Measurements from ENCODE around the gene CTR9. TPM values are rescaled to one million over a fixed set of nuclear protein-coding genes. Genes with fewer than 3 reads are reported as not detected.
A peak's percentile ranks its signal among the peaks of the same experiment; 100 is the strongest.

The CTR9 gene
- total and polyA plus RNA-seq, 9 of the 15 experiments (the other 6 are each of a cell fraction or from before 2014, with no cell fraction given) = 25.4 to 79.3 (median 47.3) TPM

DNA sequence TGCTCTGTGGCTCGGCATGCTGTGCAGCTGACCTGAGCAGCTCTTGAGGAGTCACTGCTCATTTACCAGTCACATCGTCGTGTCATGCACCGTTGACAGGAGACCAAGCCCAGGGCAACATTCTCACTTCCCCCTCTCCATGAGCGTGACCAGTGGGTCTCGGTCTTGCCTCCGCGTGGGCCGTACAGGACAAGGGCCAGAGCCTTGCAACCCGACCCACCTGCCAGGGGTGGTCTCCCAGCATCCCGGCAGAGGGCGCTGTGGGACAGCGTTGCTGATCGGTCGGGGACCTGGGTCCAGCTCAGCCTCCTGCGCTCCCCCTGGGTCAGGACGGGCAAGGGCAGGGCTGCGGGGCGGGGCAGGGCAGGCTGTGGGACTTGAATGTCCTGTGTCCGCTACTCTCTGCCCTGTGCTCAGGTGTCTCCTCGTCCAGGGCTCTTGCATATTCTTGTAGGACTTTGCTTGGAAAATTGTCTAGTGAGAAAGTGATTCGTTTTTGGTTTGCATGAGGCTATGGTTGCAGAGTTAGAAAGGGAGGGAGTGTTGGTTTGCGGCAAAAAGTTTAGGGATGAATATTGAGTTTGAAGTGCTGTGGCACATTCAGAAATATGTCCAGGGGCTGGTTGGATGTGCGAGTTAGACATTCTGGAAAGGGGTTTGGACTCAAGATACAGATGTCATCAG lies 41.5 kb downstream of the CTR9 start (continued):
- TF ChIP-seq RCOR1 (IDR thresholded peaks at IDR 0.05; ENCODE audit: borderline replicate concordance in 1 of 2, low read depth in 2 of 2, low read length in 2 of 2) = peak in 1 of 2 experiments; percentile 87; a peak in 2 of 4 replicates
- TF ChIP-seq SP1 (CRISPR knock-in tag; IDR thresholded peaks at IDR 0.05) = peak; percentile 63; the same call in 1 of the 2 replicates
- TF ChIP-seq CC2D1A (IDR thresholded peaks at IDR 0.05) = peak; percentile 56; the same call in 1 of the 2 replicates
- TF ChIP-seq STAG1 (CRISPR knock-in tag; IDR thresholded peaks at IDR 0.05; ENCODE audit: borderline replicate concordance) = peak; percentile 98
- TF ChIP-seq, protein P1, sequence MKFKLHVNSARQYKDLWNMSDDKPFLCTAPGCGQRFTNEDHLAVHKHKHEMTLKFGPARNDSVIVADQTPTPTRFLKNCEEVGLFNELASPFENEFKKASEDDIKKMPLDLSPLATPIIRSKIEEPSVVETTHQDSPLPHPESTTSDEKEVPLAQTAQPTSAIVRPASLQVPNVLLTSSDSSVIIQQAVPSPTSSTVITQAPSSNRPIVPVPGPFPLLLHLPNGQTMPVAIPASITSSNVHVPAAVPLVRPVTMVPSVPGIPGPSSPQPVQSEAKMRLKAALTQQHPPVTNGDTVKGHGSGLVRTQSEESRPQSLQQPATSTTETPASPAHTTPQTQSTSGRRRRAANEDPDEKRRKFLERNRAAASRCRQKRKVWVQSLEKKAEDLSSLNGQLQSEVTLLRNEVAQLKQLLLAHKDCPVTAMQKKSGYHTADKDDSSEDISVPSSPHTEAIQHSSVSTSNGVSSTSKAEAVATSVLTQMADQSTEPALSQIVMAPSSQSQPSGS (CRISPR knock-in tag; IDR thresholded peaks at IDR 0.05) = no peak
- TF ChIP-seq, protein P2, sequence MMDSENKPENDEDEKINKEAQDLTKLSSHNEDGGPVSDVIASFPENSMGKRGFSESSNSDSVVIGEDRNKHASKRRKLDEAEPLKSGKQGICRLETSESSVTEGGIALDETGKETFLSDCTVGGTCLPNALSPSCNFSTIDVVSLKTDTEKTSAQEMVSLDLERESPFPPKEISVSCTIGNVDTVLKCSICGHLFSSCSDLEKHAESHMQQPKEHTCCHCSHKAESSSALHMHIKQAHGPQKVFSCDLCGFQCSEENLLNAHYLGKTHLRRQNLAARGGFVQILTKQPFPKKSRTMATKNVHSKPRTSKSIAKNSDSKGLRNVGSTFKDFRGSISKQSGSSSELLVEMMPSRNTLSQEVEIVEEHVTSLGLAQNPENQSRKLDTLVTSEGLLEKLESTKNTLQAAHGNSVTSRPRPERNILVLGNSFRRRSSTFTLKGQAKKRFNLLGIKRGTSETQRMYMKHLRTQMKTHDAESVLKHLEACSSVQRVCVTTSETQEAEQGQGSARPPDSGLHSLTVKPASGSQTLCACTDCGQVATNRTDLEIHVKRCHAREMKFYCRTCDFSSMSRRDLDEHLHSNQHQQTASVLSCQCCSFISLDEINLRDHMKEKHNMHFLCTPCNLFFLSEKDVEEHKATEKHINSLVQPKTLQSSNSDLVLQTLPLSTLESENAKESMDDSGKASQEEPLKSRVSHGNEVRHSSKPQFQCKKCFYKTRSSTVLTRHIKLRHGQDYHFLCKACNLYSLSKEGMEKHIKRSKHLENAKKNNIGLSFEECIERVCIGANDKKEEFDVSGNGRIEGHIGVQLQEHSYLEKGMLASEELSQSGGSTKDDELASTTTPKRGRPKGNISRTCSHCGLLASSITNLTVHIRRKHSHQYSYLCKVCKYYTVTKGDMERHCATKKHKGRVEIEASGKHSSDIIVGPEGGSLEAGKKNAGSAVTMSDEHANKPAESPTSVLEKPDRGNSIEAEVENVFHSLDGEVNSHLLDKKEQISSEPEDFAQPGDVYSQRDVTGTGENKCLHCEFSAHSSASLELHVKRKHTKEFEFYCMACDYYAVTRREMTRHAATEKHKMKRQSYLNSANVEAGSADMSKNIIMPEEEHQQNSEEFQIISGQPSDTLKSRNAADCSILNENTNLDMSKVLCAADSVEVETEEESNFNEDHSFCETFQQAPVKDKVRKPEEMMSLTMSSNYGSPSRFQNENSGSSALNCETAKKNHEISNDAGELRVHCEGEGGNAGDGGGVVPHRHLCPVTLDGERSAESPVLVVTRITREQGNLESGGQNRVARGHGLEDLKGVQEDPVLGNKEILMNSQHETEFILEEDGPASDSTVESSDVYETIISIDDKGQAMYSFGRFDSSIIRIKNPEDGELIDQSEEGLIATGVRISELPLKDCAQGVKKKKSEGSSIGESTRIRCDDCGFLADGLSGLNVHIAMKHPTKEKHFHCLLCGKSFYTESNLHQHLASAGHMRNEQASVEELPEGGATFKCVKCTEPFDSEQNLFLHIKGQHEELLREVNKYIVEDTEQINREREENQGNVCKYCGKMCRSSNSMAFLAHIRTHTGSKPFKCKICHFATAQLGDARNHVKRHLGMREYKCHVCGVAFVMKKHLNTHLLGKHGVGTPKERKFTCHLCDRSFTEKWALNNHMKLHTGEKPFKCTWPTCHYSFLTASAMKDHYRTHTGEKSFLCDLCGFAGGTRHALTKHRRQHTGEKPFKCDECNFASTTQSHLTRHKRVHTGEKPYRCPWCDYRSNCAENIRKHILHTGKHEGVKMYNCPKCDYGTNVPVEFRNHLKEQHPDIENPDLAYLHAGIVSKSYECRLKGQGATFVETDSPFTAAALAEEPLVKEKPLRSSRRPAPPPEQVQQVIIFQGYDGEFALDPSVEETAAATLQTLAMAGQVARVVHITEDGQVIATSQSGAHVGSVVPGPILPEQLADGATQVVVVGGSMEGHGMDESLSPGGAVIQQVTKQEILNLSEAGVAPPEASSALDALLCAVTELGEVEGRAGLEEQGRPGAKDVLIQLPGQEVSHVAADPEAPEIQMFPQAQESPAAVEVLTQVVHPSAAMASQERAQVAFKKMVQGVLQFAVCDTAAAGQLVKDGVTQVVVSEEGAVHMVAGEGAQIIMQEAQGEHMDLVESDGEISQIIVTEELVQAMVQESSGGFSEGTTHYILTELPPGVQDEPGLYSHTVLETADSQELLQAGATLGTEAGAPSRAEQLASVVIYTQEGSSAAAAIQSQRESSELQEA (IDR thresholded peaks at IDR 0.05; ENCODE audit: low read depth) = no peak
- 0 out of 2 replicates have a peak, but pooled peaks have one; percentile 52 for TF ChIP-seq XRCC5 (IDR thresholded peaks at IDR 0.05; ENCODE audit: low read depth, low read length)
- peak; percentile 98 for TF ChIP-seq SMC3 (conservative IDR thresholded peaks at IDR 0.05; ENCODE audit: insufficient read depth, low read depth, low read length)
- TF ChIP-seq ZNF707 (CRISPR knock-in tag; conservative IDR thresholded peaks at IDR 0.05) = no peak
- TF ChIP-seq PHF8 (IDR thresholded peaks at IDR 0.05; ENCODE audit: borderline replicate concordance, low read length) = no peak
- TF ChIP-seq NRF1 (conservative IDR thresholded peaks at IDR 0.05 in 1 of 2, IDR thresholded peaks at IDR 0.05 in 1 of 2) = peak; percentile 29 to 31; a peak in 2 of 4 replicates
- TF ChIP-seq ZNF146 (CRISPR knock-in tag; IDR thresholded peaks at IDR 0.05; ENCODE audit: unreplicated experiment) = no peak
- TF ChIP-seq TCF7 (IDR thresholded peaks at IDR 0.05; ENCODE audit: borderline replicate concordance) = no peak; the same call in 1 of the 2 replicates
- TF ChIP-seq ZNF589 (CRISPR knock-in tag; IDR thresholded peaks at IDR 0.05; ENCODE audit: low read depth) = no peak
- TF ChIP-seq MECOM (CRISPR knock-in tag; IDR thresholded peaks at IDR 0.05) = no peak
- peak; percentile 48; the same call in 1 of the 2 replicates for TF ChIP-seq ESRRA (IDR thresholded peaks at IDR 0.05; ENCODE audit: borderline replicate concordance, low read depth)
- TF ChIP-seq, protein P3, sequence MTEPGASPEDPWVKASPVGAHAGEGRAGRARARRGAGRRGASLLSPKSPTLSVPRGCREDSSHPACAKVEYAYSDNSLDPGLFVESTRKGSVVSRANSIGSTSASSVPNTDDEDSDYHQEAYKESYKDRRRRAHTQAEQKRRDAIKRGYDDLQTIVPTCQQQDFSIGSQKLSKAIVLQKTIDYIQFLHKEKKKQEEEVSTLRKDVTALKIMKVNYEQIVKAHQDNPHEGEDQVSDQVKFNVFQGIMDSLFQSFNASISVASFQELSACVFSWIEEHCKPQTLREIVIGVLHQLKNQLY (CRISPR knock-in tag; conservative IDR thresholded peaks at IDR 0.05) = no peak
